WERI-Rb-1 (cell line): ENCODE results near the gene FMN2.
A peak's percentile ranks its signal among the peaks of the same experiment; 100 is the strongest.

Source experiments
- DNase-seq: peaks from one replicate; pipeline ENCODE4 v3.0.0-alpha.2; 2020
- H3K27ac ChIP-seq: fragments of 250-450 bp; sonication (Bioruptor Pico); 2 replicates; pipeline ENCODE4 v1.5.1; 2020; ENCODE audit warnings: mild to moderate bottlenecking, moderate library complexity
- H3K27me3 ChIP-seq: fragments of 250-450 bp; sonication (Bioruptor Pico); 2 replicates; pipeline ENCODE4 v1.5.1; 2021; ENCODE audit warnings: mild to moderate bottlenecking, low read depth, moderate library complexity; ENCODE audit not compliant: insufficient read depth, severe bottlenecking
- H3K36me3 ChIP-seq: fragments of 250-450 bp; sonication (Bioruptor Pico); 2 replicates; pipeline ENCODE4 v1.5.1; 2020; ENCODE audit warnings: mild to moderate bottlenecking, moderate library complexity
- H3K4me3 ChIP-seq: 2 replicates; pipeline ENCODE4 v1.5.1; 2011; ENCODE audit warnings: low read depth, mild to moderate bottlenecking, control low read depth, low read length
- H3K9me3 ChIP-seq: fragments of 250-450 bp; sonication (Bioruptor Pico); 2 replicates; pipeline ENCODE4 v1.5.1; 2021; ENCODE audit warnings: mild to moderate bottlenecking, moderate library complexity; ENCODE audit not compliant: severe bottlenecking
- TF ChIP-seq, protein P1 (sequence below): IDR thresholded peaks from 2 replicates; pipeline ENCODE4 v1.5.1; 2011; ENCODE audit warnings: low read depth, mild to moderate bottlenecking, control low read depth, inconsistent platforms, low read length

Gene FMN2

DNA sequence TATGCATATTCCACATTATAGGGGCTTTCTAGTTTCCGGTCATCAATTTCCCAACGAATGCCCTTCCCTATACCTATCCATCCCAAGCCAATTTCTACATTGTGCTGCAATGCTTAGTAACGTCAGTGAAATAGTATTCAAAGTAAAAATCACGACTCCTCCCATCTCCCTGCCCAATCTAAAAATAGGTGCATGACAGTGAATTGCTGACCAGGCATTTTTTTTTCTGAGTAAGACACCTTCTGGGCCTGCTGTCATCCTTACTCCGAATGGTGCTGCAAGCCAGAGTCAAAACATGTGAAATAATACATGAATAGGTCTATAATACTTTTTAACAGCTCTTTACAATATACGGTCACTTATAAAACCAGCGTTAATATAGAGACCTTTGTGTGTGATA, 400.1 kb downstream of the FMN2 start:
- Histone ChIP-seq H3K9me3 (no peaks in the 10 kb centered on the region), H3K27ac (no peak overlapping the region), H3K36me3 (no peaks in the 10 kb centered on the region), H3K4me3 (no peak overlapping the region), H3K27me3 (no peaks in the 10 kb centered on the region)
- DNase-seq: no peak
- TF ChIP-seq, protein P1, sequence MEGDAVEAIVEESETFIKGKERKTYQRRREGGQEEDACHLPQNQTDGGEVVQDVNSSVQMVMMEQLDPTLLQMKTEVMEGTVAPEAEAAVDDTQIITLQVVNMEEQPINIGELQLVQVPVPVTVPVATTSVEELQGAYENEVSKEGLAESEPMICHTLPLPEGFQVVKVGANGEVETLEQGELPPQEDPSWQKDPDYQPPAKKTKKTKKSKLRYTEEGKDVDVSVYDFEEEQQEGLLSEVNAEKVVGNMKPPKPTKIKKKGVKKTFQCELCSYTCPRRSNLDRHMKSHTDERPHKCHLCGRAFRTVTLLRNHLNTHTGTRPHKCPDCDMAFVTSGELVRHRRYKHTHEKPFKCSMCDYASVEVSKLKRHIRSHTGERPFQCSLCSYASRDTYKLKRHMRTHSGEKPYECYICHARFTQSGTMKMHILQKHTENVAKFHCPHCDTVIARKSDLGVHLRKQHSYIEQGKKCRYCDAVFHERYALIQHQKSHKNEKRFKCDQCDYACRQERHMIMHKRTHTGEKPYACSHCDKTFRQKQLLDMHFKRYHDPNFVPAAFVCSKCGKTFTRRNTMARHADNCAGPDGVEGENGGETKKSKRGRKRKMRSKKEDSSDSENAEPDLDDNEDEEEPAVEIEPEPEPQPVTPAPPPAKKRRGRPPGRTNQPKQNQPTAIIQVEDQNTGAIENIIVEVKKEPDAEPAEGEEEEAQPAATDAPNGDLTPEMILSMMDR: no peak

DNA sequence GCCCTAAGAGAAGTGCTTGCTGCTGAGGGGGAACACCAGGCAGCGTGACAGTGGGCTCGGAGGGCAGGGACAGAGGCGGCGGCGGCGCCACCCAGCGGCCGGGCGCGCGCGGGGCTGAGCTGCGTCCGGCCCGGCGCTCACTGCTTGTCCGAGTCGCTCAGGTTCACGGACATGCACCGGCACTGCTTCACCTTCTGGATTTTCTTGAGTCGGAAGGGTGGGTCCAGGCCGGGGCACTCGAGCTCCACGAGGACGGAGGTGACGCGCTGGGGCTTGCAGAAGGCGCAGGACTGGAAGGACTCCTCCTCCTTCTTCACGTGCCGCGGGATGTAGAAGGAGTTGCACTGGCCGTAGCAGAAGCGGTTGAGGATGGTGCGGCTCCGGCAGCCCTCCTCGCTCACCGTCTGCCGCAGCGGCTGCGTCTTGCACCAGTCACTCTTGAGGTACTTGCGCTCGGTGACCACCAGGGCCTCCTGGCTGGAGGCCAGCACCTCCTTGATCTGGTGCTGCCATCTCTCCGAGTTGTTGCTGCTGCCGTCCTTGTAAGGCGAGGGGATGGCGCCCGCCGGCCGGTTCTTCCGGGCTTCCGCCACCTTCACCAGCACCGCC, 401.3 kb downstream of the FMN2 start:
- H3K36me3 ChIP-seq: no peaks in the 10 kb centered on the region
- H3K27ac ChIP-seq: no peak overlapping the region
- no peaks in the 10 kb centered on the region for H3K27me3 ChIP-seq
- H3K4me3 ChIP-seq: no peak overlapping the region
- H3K9me3 ChIP-seq: no peaks in the 10 kb centered on the region
- TF ChIP-seq, protein P1: peak; percentile 25; the same call in 1 of the 2 replicates
- DNase-seq: no peak

DNA sequence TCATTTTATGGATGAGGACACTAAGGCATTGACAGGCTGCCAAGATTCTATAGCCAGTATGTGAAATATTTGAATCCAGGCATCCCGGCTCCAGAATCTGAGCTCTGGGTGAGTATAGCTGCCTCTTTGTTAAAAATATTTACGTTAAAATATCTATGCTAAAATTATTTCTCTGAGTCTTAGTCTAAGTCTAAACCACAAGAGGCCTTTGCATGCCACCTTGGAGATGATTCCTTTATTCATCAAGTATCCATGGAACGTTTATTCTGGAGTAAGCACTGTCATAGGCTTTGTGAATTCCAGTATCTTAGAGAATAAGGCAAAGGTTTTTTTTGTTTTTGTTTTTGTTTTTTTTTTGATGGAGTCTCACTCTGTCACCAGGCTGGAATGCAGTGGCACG, 403.9 kb downstream of the FMN2 start:
- no peaks in the 10 kb centered on the region for H3K9me3 ChIP-seq
- H3K27me3 ChIP-seq: no peaks in the 10 kb centered on the region
- H3K4me3 ChIP-seq: no peak overlapping the region
- no peak overlapping the region for H3K27ac ChIP-seq
- no peak for DNase-seq
- TF ChIP-seq, protein P1: no peak
- H3K36me3 ChIP-seq: no peaks in the 10 kb centered on the region

DNA sequence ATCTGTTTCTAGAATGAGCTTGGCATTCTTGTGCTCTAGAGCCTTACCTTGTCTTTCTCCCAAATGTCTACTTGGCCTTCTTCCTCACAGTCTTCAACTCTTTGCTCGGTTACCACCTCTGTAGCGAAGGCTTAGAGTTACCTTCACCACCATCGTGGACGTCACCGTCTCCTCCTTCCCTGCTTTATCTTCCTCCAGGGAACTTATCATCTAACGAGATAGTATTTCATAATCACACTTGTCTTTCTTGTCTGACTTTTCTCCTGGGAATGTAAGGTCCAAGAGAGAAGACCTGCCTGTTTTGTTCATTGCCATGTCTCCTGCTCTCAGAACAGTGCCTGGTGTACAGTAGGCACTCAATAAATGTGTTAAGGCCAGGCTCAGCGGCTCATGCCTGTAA, 404.7 kb downstream of the FMN2 start:
- H3K27ac ChIP-seq: no peak overlapping the region
- H3K27me3 ChIP-seq: no peaks in the 10 kb centered on the region
- no peaks in the 10 kb centered on the region for H3K36me3 ChIP-seq
- no peak for DNase-seq
- TF ChIP-seq, protein P1: no peak
- H3K4me3 ChIP-seq: no peak overlapping the region
- H3K9me3 ChIP-seq: no peaks in the 10 kb centered on the region

DNA sequence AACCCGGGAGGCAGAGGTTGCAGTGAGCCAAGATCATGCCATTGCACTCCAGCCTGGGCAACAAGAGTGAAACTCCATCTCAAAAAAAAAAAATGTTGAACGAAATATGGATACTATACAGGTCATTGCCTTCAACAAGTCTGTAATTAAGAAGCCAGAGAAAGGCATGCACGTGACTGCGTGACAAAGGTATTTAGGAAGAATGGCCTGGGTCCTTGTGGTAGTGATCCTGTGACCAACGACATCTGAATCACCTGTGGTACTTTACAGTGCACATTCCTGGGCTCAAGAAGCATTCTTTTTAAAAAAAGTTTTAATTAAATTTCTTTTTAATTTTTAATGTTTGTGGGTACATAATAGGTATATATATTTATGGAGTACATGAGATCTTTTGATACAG, 405.3 kb downstream of the FMN2 start:
- no peaks in the 10 kb centered on the region for H3K9me3 ChIP-seq
- DNase-seq: no peak
- H3K27me3 ChIP-seq: no peaks in the 10 kb centered on the region
- H3K4me3 ChIP-seq: no peak overlapping the region
- TF ChIP-seq, protein P1: no peak
- H3K27ac ChIP-seq: no peak overlapping the region
- H3K36me3 ChIP-seq: no peaks in the 10 kb centered on the region

DNA sequence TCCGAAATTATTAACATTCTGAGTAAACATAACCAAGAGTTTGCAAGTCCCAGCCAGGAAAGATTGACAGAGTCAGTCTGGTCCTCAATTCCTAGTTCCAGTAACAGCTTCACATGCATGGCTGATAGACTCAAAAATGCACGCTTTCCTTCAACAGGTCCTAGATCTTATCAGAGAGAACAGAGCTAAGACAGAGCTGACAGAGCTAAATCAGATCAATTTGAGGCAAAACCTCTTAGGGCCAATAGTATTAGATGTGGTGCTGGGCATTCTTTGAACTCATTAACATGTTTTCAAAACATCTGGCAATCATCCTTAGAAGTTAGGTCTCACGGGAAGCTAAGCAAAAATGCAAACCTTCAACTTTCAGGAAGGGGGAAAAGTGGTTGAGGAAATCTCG, 406.2 kb downstream of the FMN2 start:
- H3K27ac ChIP-seq: no peak overlapping the region
- TF ChIP-seq, protein P1: no peak
- H3K27me3 ChIP-seq: no peaks in the 10 kb centered on the region
- H3K4me3 ChIP-seq: no peak overlapping the region
- no peaks in the 10 kb centered on the region for H3K36me3 ChIP-seq
- DNase-seq: no peak
- H3K9me3 ChIP-seq: no peaks in the 10 kb centered on the region
